ENCODE results near the gene RSAD1. TPM values are rescaled to one million over a fixed set of nuclear protein-coding genes. Genes with fewer than 3 reads are reported as not detected.

RSAD1 gene
- total RNA-seq, 6 donors from 2014 or later: 26.8 to 47.3 (median 34.9) TPM

GRCh38 chr17:50531428-50532025 is 52.9 kb downstream of the RSAD1 start:
- H3K4me1 ChIP-seq: peaks cover 14 to 28% (median 26%) of the 10 kb centered on the region in 4 donors
- H3K27ac ChIP-seq: no peak overlapping the region
- no peaks in the 10 kb centered on the region for H3K9me3 ChIP-seq
- no peak overlapping the region for H3K4me3 ChIP-seq
- H3K27me3 ChIP-seq: peaks cover 0 to 14% (median 6%) of the 10 kb centered on the region in 4 donors
- H3K36me3 ChIP-seq: no peaks in the 10 kb centered on the region
- 59 to 69% methylated on average over 6 of the region's 6 CpGs for WGBS, 2 donors
- ATAC-seq (ENCODE audit: low FRiP score in 2 of 2) (no peak), DNase-seq (no peak)
- no peak for TF ChIP-seq POLR2AphosphoS5 (IDR thresholded peaks at IDR 0.05)
- TF ChIP-seq POLR2A (IDR thresholded peaks at IDR 0.05): no peak
- no peak for TF ChIP-seq EP300 (IDR thresholded peaks at IDR 0.05)
- no peak for TF ChIP-seq CTCF (IDR thresholded peaks at IDR 0.05)

GRCh38 chr17:50532452-50533024 is 53.9 kb downstream of the RSAD1 start, which contains the start of gene EPN3:
Gene EPN3 (plus strand): TSS chr17:50532735. CDS start chr17:50536557, 3,822 bp downstream.
- 0 to 3% methylated on average over 1 to 20 of the region's 21 CpGs for WGBS, 2 donors
- no peak within 1 kb of the TSS for H3K27ac ChIP-seq
- peak; percentile 9 to 56 for ATAC-seq (ENCODE audit: low FRiP score in 2 of 2)

GRCh38 chr17:50533185-50533584 is 54.5 kb downstream of the RSAD1 start:
- no peaks in the 10 kb centered on the region for H3K36me3 ChIP-seq
- TF ChIP-seq POLR2AphosphoS5 (IDR thresholded peaks at IDR 0.05) (no peak), EP300 (IDR thresholded peaks at IDR 0.05) (no peak), CTCF (IDR thresholded peaks at IDR 0.05) (no peak), POLR2A (IDR thresholded peaks at IDR 0.05) (no peak)
- no peak overlapping the region for H3K27ac ChIP-seq
- 20 to 25% methylated on average over 4 to 5 of the region's 5 CpGs for WGBS, 2 donors
- no peaks in the 10 kb centered on the region for H3K9me3 ChIP-seq
- H3K4me1 ChIP-seq: peaks cover 14 to 28% (median 26%) of the 10 kb centered on the region in 4 donors
- H3K27me3 ChIP-seq: peaks cover 0 to 14% (median 6%) of the 10 kb centered on the region in 4 donors
- H3K4me3 ChIP-seq: peak overlapping the region in 3 of 4 donors; percentile 25 to 29 (median 29)
- no peak for DNase-seq
- no peak for ATAC-seq (ENCODE audit: low FRiP score in 2 of 2)

More at GRCh38 chr17:50532452-50533024, 53.9 kb downstream of the RSAD1 start, which contains the start of gene EPN3:
- Histone ChIP-seq H3K9me3 (no peaks in the 10 kb centered on the region), H3K4me3 (peak within 1 kb of the TSS in 3 of 4 donors; percentile 25 to 29 (median 29)), H3K27me3 (peaks cover 0 to 14% (median 6%) of the 10 kb centered on the region in 4 donors), H3K4me1 (peaks cover 14 to 28% (median 26%) of the 10 kb centered on the region in 4 donors), H3K36me3 (no peaks in the 10 kb centered on the region)
- peak; percentile 68 to 75 for DNase-seq
- no peak for TF ChIP-seq EP300 (IDR thresholded peaks at IDR 0.05)
- TF ChIP-seq CTCF (IDR thresholded peaks at IDR 0.05): peak in 1 of 6 experiments; percentile 40

GRCh38 chr17:50533720-50534148 is 55.1 kb downstream of the RSAD1 start:
- TF ChIP-seq POLR2AphosphoS5 (IDR thresholded peaks at IDR 0.05) (no peak), EP300 (IDR thresholded peaks at IDR 0.05) (no peak), POLR2A (IDR thresholded peaks at IDR 0.05) (no peak), CTCF (IDR thresholded peaks at IDR 0.05) (no peak)
- 1 to 2% methylated on average over 17 of the region's 17 CpGs for WGBS, 2 donors
- peak overlapping the region in 1 of 4 donors; percentile 2 for H3K4me3 ChIP-seq
- peaks cover 14 to 28% (median 26%) of the 10 kb centered on the region in 4 donors for H3K4me1 ChIP-seq
- peak overlapping the region in 1 of 4 donors; percentile 35 for H3K27ac ChIP-seq
- DNase-seq: peak in 1 of 2 donors; percentile 78
- H3K9me3 ChIP-seq: no peaks in the 10 kb centered on the region
- no peaks in the 10 kb centered on the region for H3K36me3 ChIP-seq
- peak in 1 of 2 donors; percentile 22 for ATAC-seq (ENCODE audit: low FRiP score in 2 of 2)
- peaks cover 0 to 14% (median 6%) of the 10 kb centered on the region in 4 donors for H3K27me3 ChIP-seq
